ENCODE measurements around the gene CUL2.
"Not testable (repeated sequence)": the region's sequence is repeated elsewhere in the genome, so short reads cannot be mapped to it uniquely, and the experiment has no call there.

Gene CUL2

DNA sequence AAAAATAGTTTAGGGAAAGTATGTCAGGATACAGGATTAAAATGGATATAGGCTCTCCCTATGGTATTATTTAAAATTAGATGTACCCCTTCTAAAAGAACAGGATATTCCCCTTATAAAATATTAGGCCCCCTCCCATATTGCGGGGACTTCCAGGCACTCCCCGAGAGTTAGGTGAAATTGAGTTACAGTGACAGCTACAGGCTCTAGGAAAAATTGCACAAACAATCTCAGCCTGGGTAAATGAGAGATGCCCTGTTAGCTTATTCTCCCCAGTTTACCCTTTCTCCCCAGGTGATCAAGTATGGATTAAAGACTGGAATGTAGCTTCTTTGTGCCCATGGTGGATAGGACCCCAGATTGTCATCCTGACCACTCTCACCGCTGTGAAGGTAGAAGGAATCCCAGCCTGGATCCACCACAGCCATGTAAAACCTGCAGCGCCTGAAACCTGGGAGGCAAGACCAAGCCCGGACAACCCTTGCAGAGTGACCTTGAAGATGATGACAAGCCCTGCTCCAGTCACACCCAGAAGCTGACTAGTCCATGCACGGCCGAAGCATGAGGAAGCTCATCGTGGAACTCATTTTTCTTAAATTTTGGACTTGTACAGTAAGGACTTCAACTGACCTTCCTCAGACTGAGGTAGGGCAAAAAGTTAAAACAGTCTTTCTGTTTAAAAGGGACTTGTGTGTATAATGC, 115.6 kb downstream of the CUL2 start:
- not testable (repeated sequence) for DNase-seq

DNA sequence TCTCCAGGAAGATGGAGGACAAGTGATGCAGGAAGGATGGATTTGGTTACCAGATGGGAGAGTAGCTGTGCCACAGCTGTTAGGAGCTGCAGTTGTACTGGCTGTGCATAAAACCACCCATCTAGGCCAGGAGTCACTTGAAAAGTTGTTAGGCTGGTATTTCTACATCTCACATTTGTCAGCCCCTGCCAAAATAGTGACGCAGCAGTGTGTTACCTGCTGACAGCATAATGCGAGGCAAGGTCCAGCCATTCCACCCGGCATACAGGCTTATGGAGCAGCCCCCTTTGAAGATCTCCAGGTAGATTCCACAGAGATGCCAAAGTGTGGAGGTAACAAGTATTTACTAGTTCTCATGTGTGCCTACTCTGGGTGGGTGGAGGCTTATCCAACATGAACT, 116.4 kb downstream of the CUL2 start:
- not testable (repeated sequence) for DNase-seq

DNA sequence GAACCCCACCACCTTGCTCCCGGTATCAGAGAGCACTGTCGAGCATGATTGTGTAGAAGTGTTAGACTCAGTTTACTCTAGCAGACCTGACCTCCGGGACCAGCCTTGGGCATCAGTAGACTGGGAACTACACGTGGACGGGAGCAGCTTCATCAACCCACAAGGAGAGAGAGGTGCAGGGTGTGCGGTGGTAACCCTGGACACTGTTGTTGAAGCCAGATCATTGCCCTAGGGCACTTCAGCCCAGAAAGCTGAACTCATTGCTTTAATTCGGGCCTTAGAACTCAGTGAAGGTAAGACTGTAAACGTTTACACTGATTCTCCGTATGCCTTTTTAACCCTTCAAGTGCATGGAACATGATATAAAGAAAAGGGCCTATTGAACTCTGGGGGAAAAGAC, 117.0 kb downstream of the CUL2 start:
- DNase-seq = not testable (repeated sequence)

DNA sequence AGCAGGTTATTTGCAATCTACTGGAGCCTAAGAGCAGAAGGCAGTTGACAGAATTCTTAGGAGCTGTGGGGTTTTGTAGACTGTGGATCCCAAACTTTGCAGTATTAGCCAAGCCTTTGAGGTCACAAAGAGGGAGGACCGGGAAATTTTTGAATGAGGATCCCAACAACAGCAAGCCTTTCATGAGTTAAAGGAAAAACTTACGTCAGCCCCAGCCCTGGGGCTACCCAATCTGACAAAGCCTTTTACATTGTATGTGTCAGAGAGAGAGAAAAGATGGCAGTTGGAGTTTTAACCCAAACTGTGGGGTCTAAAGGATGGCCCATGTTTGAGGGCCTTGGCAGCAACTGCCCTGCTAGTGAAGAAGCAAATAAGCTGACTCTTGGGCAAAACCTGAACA, 117.5 kb downstream of the CUL2 start:
- not testable (repeated sequence) for DNase-seq

DNA sequence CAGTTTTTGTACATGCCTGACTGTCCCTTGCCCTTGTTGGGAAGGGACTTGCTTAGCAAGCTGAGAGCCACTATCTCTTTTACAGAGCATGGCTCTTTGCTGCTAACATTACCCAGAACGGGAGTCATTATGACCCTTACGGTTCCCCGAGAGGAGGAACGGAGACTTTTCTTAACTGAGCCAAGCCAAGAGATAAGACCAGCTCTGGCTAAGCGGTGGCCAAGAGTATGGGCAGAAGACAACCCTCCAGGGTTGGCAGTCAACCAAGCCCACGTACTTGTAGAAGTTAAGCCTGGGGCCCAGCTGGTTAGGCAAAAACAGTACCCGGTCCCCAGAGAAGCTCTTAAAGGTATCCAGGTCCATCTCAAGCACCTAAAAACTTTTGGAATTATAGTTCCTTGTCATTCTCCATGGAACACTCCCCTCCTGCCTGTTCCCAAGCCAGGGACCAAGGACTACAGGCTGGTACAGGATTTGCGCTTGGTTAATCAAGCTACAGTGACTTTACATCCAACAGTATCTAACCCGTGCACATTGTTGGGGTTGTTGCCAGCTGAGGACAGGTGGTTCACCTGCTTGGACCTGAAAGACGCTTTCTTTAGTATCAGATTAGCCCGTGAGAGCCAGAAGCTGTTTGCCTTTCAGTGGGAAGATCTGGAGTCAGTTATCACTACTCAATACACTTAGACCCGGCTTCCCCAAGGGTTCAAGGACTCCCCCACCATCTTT, 118.4 kb downstream of the CUL2 start:
- DNase-seq = not testable (repeated sequence)

DNA sequence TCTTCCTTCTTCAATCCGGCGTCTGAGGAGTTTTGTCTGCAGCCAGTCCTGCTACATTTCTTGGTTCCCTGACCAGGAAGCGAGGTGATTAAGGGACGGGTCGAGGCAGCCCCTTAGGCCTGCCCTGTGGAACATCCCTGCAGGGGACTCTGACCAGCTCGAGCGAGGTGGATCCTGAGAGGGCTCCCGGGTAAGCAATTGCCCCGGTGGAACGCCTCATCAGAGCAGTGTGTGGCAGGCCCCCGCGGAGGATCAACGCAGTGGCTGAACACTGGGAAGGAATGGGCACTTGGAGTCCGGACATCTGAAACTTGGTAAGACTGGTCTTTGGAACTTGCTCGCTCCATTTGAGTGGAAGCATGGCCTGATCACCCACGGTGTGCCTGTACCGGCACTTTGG, 121.0 kb downstream of the CUL2 start:
- no peak for DNase-seq

DNA sequence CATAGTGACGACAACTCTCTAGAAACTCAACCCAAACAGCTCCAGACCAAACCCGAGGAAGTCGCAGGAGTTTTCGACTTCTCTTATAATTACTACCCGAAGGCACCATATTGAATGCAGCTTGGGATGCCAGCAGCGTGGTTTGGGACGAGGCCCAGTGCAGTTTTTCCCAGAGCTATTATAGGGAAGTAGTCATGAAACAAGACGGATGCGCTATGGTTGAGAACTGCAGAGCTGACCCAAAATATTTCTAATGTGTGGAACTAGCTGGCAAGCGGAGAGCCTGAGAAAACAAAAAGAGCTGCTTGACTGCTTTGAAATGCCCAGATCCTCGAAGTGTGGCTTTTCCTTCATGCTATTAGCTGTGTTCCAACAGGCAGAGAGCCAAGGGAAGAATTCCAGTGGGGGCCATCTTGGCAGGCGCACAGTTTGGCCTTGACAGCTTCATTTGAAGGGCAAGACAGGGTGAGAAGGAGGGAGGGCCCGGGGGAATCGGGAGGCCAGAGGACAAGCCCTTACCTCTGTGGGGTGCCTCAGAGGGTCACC, 122.7 kb downstream of the CUL2 start:
- DNase-seq = no peak

DNA sequence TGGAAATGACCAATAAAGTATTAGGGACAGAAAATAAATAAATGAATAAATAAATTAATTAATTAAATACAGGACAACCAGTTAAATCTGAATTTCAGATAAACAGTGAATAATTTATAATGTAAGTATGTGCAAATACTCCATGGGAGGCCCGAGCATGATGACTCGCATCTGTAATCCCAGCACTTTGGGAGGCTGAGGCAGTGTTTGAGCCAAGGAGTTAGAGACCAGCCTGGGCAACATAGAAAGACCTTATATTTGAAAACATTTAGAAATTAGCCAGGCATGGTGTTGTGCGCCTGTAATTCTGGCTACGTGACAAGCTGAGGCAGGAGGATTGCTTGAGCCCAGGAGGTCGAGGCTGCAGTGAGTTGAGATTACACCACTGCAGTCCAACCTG, 123.7 kb downstream of the CUL2 start:
- no peak for DNase-seq

DNA sequence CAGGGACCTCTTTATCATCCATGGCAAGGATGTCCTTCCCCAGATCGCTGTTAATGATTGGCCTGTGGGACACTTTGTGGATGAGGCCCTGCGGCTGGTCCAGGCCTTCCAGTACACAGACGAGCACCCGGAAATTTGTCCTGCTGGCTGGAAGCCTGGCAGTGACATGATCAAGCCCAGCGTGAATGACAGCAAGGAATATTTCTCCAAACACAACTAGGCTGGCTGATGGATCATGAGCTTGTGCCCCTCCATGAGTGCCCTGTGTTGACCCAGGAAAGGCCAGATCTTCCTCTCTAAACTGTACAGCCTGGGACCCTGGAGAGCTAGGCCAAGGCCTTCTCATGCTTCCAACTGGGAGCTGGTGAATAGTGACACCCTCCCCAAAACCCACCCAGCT, 124.1 kb downstream of the CUL2 start:
- DNase-seq = no peak

DNA sequence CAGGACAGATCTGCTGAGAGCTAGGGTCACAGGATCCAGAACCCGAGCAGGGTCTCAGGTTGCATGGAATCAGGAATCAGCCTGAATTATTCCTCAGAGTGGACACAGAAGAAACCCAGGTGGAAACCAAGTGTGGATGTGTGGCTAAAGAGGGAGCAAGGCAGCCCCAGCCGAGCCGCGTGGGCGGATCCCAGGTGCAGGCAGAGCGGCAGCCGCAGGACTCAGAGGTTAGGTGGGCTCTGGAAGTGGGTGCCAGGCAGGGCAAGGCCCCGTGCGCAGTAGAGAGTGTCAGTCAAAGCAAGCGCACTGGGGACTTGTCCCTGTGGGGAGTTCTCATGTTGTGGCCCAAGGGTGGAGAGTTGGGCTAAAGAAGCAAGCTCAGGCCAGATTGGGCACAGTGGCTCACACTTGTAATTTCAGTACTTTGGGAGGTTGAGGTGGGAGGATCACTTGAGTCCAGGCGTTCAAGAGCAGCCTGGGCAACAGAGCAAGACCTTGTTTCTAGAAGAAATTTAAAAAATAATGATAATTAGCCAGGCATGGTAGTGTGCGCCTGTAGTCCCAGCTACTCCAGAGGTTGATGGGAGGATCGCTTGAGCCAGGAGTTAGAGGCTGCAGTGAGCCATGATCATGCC, 125.9 kb downstream of the CUL2 start:
- no peak for DNase-seq

DNA sequence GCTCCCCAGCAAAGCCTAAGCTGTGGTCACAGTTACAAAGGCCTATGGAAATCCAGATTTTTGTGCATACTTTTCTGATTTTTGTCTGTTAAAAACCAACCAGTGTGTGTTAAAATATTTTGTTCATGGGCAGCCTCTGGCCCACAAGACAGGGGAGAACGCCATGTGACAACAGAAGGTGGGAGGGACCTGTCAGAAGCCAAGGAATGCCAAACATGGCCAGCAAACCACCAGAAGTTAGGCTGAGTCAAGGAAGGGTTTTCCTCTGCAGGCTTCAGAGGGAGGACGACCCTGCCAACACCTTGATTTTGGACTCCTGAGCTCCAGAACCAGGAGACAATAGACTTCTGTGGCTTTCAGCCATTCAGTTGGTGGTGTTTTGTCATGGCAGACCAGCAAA, 127.3 kb downstream of the CUL2 start:
- no peak for DNase-seq

DNA sequence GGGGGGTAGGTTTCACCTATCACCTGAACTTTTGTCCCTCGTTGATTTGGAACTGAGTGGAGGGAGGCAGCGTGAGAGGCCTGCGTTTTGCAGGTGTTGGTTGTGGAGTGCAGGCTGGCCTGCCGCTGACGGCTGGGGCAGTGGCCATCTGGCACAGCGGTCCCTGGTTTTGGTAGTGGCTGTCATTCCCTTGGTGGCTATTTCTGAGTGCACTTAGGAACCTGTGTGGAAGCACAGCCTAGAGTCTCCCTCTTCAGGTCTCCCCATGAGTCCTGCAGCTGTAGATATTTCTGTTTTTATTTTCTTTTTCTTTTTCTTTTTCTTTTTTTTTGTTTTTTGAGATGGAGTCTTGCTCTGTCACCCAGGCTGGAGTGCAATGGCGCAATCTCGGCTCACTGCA, 129.2 kb downstream of the CUL2 start:
- DNase-seq = peak in 1 of 2 experiments; percentile 11

DNA sequence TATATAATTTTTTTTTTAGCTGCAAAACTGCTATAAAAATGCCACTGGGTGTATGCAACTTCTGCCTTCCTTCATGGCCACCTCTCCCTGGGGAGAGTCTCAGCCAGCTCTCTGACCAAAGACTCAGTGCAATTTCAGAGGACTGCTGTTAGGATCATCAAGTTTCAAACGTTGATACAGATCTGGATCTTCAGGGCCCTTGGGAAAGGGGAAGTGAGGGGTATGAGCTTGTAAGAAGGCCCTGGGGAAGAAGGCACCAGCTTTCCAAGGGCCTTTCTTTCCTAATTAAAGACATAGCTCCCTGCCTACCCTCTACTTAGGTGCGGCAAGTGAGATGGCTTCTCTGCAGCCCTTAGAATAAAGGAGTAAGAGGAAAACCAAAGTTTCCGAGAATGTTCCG, 130.4 kb downstream of the CUL2 start:
- no peak for DNase-seq

DNA sequence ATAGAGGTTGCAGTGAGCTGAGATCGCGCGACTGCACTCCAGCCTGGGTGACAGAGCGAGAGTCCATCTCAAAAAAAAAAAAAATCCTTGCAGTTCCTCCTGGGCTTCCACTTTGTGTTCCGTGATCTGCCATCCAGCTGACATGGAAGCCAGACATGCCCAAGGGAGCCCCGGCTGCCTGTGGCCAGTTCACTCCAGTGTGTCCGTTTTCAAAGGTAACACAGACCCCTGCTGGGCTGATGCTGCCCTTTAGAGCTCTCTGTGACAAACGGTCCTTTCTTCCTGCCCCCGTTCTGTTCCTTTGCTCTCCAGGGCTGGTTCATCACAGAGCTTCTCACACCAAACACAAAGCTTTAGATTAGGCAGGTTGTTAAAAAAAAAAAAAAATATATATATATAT, 130.8 kb downstream of the CUL2 start:
- peak in 1 of 2 experiments; percentile 23 for DNase-seq

Measured in SHP77 (cell line).